HG03159 (cell line): ENCODE data around the gene SLC14A1.
A peak's percentile ranks its signal among the peaks of the same experiment; 100 is the strongest.

ENCODE experiments used
- ATAC-seq: cut with Tn5 transposase; IDR thresholded peaks from one replicate; pipeline ENCODE4 v1.9.1; 2021; ENCODE audit warnings: mild to moderate bottlenecking, moderate library complexity; ENCODE audit not compliant: unreplicated experiment

SLC14A1 gene

DNA sequence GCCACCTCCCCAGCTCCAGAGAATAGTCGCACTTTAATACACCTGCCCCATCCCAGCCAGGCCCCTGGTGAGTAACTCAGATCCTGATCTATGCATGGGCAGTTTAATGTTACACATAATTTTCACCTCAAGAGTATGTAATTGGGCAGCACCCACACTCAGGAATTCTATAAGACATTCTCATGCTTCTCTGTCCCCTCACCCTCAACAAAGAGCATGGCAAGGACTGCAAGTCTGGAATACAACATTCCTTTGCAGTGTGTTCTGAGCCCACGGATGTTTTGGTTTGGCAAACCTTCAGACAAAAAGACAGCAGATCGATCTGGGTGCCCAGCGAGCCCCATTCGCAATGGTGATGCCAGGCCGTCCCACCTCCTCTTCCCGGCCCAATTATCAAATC lies 4.9 kb upstream of the SLC14A1 start:
- ATAC-seq, result no peak

DNA sequence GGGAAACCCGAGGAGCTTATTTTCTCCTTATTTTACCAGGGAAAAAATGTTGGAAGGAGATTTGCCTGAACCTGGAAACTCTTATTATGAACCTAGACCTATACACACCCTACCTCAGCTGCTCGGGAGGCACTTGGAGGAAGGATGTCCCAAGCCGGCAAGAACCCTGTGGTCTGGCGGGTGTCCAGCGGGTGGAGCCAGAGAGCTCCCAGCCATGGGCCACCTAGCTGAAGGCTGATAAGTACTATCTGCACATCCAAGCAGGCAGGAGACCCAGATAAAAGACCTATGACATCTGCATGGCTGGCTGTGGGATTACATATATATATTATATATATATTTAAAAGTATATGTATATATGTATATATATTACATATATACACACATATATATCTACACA lies 1.1 kb upstream of the SLC14A1 start:
- ATAC-seq, result peak; percentile 89

DNA sequence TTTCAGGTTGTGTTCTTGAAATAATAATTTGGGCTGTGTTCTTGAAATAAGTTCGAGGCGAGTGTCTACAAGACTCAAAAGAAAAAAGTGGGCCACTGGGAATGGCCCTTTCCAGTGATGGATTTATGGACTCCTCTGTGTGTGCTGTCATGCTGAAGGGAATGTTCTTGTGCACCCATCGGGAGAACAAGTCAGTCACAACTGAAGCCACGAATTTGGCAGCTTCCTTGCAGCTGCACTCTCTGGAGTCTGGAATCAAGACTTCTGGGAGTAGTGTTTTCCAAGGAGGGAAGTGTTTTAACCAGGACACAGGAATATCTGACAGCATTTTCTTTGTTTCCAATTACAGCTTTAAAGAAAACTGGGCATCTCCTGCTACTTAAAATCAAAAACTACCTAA lies 620 bp downstream of the SLC14A1 start:
- no peak for ATAC-seq

DNA sequence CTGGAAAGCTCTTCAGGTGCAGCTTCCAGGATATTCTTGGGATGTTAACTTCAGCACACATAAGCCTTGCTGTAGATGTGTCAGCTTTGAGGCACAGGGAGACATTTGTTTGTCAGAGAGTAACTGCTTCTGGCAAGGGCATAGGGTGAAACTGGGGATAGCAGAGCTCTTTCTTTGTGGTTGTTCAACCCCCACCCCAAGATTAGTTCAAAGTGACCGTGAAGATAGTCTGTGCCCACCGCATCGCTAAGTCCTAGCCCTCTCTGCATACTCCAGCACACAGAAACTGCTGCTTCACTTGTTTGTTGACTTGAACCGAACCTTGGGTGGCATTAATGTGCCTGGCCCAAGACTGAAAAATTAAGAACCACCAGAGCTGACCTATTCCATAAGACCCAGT lies 1.4 kb downstream of the SLC14A1 start:
- no peak for ATAC-seq

DNA sequence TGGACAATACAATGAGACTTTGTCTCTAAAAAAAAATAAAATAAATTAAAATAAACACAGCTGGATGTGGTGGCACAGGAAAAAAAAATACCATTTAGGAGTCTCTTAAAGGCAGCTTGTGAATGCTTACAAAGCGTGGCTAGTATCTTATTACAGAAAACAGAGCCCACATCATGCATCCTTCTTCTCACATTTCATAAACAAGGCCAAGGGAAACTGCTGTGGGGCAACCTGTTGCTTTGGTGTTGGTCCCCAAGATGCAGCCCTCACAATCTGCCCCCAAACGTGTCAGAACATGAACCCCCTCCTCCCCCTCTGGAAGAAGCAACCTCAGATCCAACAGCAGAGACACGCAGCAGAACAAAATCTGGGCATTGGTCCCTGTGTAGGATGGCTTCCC lies 2.6 kb downstream of the SLC14A1 start:
- no peak for ATAC-seq

- ATAC-seq, result no peak
Measured at GRCh38 chr18:45727068-45727467, 3.1 kb downstream of the SLC14A1 start.

- no peak for ATAC-seq
Measured at GRCh38 chr18:45728336-45729010, 4.5 kb downstream of the SLC14A1 start.

DNA sequence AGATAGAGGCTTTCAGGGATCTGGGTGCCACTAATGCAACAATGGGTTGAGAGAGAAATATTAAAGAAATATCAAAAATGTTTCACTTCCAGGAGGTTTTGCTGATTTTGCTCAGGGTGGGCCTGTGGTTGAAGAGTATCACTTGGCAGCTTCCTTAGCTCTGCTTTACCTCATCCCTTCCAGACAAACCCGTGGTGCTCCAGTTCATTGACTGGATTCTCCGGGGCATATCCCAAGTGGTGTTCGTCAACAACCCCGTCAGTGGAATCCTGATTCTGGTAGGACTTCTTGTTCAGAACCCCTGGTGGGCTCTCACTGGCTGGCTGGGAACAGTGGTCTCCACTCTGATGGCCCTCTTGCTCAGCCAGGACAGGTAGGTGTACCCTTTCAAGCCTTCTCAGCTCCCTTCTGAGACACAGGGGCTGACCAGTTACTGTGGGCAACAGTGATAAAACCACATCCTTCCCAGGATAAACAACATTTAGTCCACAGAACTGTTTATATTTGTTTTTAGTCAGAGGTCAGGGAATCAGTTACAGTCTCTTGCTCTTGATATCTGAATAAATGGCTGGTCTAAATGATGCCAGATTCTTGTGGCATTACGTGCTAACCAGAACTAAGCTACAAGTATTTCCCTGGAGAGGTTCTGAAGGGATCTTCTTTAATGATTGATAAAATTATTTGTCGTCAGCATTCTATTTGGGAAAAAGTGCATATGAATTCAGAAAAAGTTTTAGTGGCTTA lies 7.0 kb downstream of the SLC14A1 start:
- no peak for ATAC-seq

- no peak for ATAC-seq
Measured at GRCh38 chr18:45731716-45732115, 7.7 kb downstream of the SLC14A1 start.

- no peak for ATAC-seq
Measured at GRCh38 chr18:45733535-45733934, 9.6 kb downstream of the SLC14A1 start.

GRCh38 chr18:45734505-45734904 lies 10.5 kb downstream of the SLC14A1 start:
- ATAC-seq, result no peak

DNA sequence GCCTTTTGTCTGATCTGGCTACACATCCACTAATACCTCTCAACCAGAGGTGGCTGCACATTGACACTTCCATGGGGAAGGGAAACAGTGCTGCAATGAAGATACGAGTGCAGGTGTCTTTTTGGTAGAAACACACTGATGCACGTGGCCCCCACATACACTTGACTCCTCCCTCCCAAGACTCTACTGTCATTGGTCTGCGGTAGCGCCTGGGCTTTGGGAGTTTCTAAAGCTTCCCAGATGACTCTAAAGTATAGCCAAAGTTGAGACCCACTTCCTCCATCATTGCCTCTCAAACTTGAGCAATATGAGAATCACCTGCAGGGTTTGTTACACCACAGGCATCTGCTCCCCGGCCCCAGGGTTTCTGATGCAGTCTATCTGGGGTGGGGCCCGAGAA lies 11.0 kb downstream of the SLC14A1 start:
- no peak for ATAC-seq

- ATAC-seq, result no peak
Measured at GRCh38 chr18:45738660-45739059, 14.7 kb downstream of the SLC14A1 start.

DNA sequence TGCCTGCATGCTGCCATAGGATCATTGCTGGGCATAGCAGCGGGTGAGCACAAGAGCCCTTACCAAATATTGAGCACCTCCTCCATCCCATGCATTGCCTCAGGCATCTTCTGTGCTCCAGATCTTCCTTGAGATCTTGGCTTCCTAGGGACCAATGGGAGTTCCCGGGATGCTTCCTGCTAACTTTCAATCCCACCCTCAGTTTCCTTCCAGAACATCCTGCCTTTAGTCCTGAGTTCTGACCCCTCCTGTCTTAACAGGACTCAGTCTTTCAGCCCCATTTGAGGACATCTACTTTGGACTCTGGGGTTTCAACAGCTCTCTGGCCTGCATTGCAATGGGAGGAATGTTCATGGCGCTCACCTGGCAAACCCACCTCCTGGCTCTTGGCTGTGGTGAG lies 15.3 kb downstream of the SLC14A1 start:
- ATAC-seq, result no peak

DNA sequence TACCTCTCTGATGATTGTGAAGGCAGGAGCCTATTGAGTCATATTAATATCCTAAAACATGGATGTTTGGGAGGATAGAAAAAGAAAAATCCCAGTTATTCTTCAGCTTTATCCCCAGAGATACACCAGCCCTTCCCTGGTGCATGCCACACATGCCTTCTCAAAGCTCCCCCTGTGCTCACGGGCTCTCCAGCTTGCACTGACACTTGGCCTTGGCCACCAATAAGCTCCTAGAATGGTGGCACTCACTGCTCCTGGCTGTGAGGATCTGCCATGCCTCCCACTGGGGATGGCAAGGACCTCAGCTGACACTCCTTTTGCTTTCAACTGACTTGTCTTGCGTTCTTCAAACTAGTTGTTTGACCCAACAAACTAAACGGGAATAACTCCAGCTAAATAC lies 15.9 kb downstream of the SLC14A1 start:
- no peak for ATAC-seq

DNA sequence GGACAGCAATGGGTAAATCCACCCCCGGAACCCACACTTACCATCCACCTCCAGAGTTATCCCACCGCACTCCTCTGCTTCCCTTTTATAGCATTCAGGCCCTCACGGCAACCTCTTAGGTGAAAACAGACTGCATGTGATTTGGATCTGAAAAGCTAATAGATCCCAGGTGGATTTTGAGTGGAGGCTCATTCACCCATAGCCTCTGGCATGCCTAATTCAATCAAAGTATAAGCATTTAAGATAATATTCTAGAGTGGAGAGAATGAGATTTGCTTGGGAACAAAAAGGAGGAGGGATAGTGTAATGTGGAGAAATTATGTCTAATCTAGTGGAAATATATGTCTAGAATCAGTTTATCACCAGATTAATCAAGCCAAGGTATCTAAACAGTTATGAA lies 17.1 kb downstream of the SLC14A1 start:
- ATAC-seq, result no peak

- ATAC-seq, result no peak
Measured at GRCh38 chr18:45745817-45746461, 22.0 kb downstream of the SLC14A1 start.

DNA sequence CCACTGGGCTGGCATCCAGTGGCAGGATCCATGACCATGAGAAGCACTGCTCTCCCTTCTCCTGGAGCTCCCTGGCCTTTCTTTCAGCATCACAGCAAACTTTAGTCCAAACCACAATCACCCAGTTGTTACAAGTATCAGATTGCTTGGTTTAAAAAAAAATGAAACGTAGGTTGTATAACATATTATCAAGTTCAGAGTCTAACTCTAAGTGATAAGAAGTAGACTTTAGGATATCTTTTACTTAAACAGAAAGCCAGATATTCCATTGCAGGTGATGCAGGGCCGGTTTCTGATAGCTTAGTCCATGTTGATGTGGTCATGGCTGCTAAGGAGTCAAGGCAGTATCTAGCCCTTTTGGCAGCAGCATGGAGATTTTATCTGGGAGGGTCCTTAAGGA lies 24.5 kb downstream of the SLC14A1 start:
- no peak for ATAC-seq

- ATAC-seq, result no peak
Measured at GRCh38 chr18:45749918-45750689, 26.1 kb downstream of the SLC14A1 start.

DNA sequence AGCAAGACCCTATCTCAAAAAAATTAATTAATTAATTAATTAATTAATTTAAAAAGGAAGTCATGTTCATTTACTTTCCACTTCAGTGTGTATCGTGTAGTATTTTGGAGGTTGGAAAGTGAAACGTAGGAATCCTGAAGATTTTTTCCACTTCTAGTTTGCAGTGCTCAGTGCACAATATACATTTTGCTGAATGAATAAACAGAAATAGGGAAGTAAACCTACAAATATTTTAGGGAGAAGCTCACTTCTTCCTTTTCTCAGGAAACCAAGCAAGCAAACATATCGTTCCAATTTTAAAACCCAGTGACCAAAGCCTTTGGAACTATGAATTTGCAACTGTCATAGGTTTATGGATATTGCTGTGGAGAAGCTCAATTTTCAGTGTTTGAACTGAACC lies 27.8 kb downstream of the SLC14A1 start:
- no peak for ATAC-seq

DNA sequence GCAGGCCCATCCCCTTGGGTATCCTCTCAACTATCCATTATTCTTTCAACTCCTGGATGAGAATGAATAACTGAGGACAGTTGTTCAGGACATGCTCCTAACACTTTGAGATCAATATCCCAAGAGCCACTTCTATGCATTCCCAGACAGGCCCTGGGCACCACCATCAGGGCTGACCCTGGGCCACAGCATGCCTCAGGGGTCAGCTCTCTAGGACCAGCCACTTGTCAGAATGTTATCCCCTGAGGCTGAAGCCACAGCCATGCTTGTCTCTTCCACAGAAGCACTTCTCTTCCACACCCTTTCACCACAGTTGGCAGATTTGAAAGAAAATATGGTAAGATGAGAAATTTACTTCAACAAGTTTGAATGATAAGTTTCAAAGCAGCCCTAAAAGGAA lies 28.7 kb downstream of the SLC14A1 start:
- ATAC-seq, result no peak
